Kidney (tissue), 14 donors: ENCODE data around the gene TAOK3. TPM values are rescaled to one million over a fixed set of nuclear protein-coding genes. Genes with fewer than 3 reads are reported as not detected.

Source experiments
- DNase-seq, 5 donors: peaks; one replicate each; pipeline ENCODE4 v3.0.0-alpha.2; 2013 to 2020
- FAIRE-seq: peaks from 2 replicates; lab custom pipeline; 2012; peaks lifted over from hg19 to GRCh38; lab: Jason Lieb, UNC
- H3K27ac ChIP-seq, 2 donors: one replicate each; pipeline ENCODE4 v1.7.0; 2013; ENCODE audit warnings: low read depth in 2 of 2, low read length in 2 of 2, inconsistent platforms in 1 of 2
- H3K27me3 ChIP-seq: one replicate; pipeline ENCODE4 v1.7.1; 2013; ENCODE audit warnings: low read length, inconsistent platforms; ENCODE audit not compliant: control insufficient read depth, insufficient read depth
- H3K36me3 ChIP-seq, 3 donors: one replicate each; pipeline versions ENCODE4 v1.7.0 to v1.7.1; 2013; ENCODE audit warnings: low read length in 3 of 3, control low read depth in 1 of 3, inconsistent platforms in 1 of 3; ENCODE audit not compliant: insufficient read depth in 3 of 3, control insufficient read depth in 2 of 3
- H3K4me1 ChIP-seq, 3 donors: one replicate each; pipeline versions ENCODE4 v1.7.0 to v1.7.1; 2013; ENCODE audit warnings: low read length in 3 of 3, inconsistent platforms in 1 of 3, low read depth in 1 of 3; ENCODE audit not compliant: control insufficient read depth in 2 of 3, insufficient read depth in 2 of 3
- H3K4me3 ChIP-seq, 3 donors: one replicate each; pipeline versions ENCODE4 v1.7.0 to v1.8.1; 2013; ENCODE audit warnings: low read length in 3 of 3, control low read depth in 1 of 3, inconsistent platforms in 1 of 3
- H3K9ac ChIP-seq, 3 donors: one replicate each; pipeline versions ENCODE4 v1.7.0 to v1.7.1; 2013; ENCODE audit warnings: low read length in 3 of 3, control low read depth in 1 of 3, inconsistent platforms in 1 of 3
- H3K9me3 ChIP-seq, 3 donors: one replicate each; pipeline versions ENCODE4 v1.7.0 to v1.7.1; 2013; ENCODE audit warnings: low read length in 3 of 3, control low read depth in 1 of 3, inconsistent platforms in 1 of 3; ENCODE audit not compliant: control insufficient read depth in 2 of 3, insufficient read depth in 1 of 3
- intact Hi-C: fragments of 100-400 bp; cut with DNase I; formaldehyde crosslinking; loops from one replicate; pipeline ENCODE4 v1.11.1; 2022
- polyA plus RNA-seq: library from polyadenylated mRNA; stranded (reverse); fragments of 350-450 nt; fragmentation: Illumina TruSeq; extraction: RNeasy Lipid Tissue Mini Kit (QIAGEN cat#74804); gene quantifications from one replicate; pipeline ENCODE4 v1.2.3, GENCODE V29; 2014; ENCODE audit warnings: low read depth, low replicate concordance; ENCODE audit not compliant: insufficient read depth
- total RNA-seq: library from RNA; stranded (reverse); fragmentation: NEBNext Ultra II Directional; extraction: Animal tissue kit (Norgen Biotek cat#: 25700); gene quantifications from one replicate; pipeline ENCODE4 v1.2.1, GENCODE V29; 2021
- TF ChIP-seq, protein P1 (sequence below): IDR thresholded peaks from 3 replicates; pipeline ENCODE4 v1.5.1; 2012; ENCODE audit warnings: mild to moderate bottlenecking, moderate library complexity, borderline replicate concordance; ENCODE audit not compliant: insufficient read depth; ENCODE audit errors: extremely low read depth
- donor health status: control.
- donor health status: control.
- donor health status: control.
- donor health status: control.
- donor health status: control.
- donor health status: DM: yes; HTN: yes; CAD: no.
- donor health status: Normal renal cell carcinoma (clear cell type).

Gene TAOK3
- total and polyA plus RNA-seq, 2 donors from 2014 or later, result 14.0 to 36.1 TPM

DNA sequence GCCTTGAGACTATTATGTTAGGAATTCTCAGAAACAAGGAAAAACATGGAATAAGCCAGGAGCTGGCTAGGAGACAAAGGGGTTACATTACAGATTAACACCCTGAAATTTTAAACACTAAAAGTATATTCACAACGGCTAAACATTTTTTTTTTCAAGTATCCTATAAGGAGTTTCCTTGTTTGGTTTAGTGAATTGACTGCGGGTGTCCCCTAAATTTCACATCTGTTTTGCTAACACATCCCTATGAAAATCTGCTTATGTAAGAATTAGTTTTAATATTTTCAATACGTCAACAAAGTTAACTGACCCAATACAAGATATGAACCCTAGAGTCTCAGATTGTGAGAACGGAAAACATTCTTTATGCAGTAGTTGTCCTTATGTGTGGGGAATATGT is 19.0 kb downstream of the TAOK3 start:
- Histone ChIP-seq H3K27me3 (no peaks in the 10 kb centered on the region), H3K9ac (no peak overlapping the region), H3K4me1 (peaks cover 0 to 6% (median 0%) of the 10 kb centered on the region in 3 donors), H3K27ac (no peak overlapping the region), H3K9me3 (no peaks in the 10 kb centered on the region), H3K36me3 (no peaks in the 10 kb centered on the region), H3K4me3 (no peak overlapping the region)
- FAIRE-seq (no peak), DNase-seq (no peak)
- TF ChIP-seq, protein P1, sequence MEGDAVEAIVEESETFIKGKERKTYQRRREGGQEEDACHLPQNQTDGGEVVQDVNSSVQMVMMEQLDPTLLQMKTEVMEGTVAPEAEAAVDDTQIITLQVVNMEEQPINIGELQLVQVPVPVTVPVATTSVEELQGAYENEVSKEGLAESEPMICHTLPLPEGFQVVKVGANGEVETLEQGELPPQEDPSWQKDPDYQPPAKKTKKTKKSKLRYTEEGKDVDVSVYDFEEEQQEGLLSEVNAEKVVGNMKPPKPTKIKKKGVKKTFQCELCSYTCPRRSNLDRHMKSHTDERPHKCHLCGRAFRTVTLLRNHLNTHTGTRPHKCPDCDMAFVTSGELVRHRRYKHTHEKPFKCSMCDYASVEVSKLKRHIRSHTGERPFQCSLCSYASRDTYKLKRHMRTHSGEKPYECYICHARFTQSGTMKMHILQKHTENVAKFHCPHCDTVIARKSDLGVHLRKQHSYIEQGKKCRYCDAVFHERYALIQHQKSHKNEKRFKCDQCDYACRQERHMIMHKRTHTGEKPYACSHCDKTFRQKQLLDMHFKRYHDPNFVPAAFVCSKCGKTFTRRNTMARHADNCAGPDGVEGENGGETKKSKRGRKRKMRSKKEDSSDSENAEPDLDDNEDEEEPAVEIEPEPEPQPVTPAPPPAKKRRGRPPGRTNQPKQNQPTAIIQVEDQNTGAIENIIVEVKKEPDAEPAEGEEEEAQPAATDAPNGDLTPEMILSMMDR, result no peak
- intact Hi-C loops, result no loop called here

DNA sequence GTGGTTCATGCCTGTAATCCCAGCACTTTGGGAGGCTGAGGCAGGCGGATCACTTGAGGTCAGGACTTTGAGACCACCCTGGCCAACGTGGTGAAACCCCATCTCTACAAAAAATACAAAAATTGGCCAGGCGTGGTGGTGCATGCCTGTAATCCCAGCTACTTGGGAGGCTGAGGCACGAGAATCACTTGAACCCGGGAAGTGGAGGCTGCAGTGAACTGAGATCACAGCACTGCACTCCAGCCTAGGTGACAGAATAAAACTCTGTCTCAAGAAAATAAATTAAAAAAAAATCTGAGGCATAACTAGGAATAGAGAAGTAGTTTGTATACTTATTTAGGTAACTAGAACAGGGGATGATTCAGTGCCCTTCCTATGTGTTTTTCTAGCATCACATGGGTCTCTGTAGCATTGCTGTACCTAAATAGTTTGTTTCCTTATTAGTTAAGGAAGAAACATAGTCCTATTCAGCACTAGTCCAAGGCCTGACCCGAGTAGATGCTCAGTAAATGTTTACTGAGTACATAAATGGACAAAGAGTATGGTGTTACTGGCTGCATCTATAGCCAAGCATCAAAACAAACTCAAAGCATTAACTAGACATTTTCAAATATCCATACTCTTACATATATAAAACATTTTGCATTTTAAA is 21.7 kb downstream of the TAOK3 start:
- no peak for FAIRE-seq
- no peak overlapping the region for H3K27ac ChIP-seq
- no peaks in the 10 kb centered on the region for H3K4me1 ChIP-seq
- intact Hi-C loops, result no loop called here
- no peaks in the 10 kb centered on the region for H3K36me3 ChIP-seq
- DNase-seq, result no peak
- H3K9ac ChIP-seq, result no peak overlapping the region
- TF ChIP-seq, protein P1, result no peak
- H3K9me3 ChIP-seq, result no peaks in the 10 kb centered on the region
- no peaks in the 10 kb centered on the region for H3K27me3 ChIP-seq
- no peak overlapping the region for H3K4me3 ChIP-seq

DNA sequence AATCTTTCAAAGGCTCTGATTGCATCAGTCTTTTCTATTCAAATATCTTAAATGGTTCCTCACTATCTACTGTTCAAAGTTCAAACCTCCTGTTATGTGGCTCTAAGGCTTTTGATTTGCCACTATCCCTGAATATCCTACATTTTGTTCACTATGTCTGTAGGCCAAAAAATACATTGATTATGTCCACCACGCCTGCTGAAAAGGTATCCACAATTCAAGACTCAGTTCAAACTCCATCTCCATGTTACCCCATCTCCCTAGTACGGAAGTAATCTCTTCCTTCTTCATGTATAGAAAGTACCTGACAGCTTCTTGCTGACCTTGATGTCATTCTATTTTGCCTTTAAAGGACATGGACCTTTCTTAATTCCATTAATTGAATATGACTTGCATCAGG is 24.8 kb downstream of the TAOK3 start:
- H3K9ac ChIP-seq, result no peak overlapping the region
- FAIRE-seq (no peak), DNase-seq (no peak)
- H3K27ac ChIP-seq, result no peak overlapping the region
- intact Hi-C loops, result no loop called here
- H3K4me3 ChIP-seq, result no peak overlapping the region
- no peaks in the 10 kb centered on the region for H3K27me3 ChIP-seq
- no peaks in the 10 kb centered on the region for H3K36me3 ChIP-seq
- H3K4me1 ChIP-seq, result peaks cover 0 to 3% (median 0%) of the 10 kb centered on the region in 3 donors
- H3K9me3 ChIP-seq, result no peaks in the 10 kb centered on the region
- TF ChIP-seq, protein P1, result no peak
